Fibroblast of skin of right biceps (primary cell): ENCODE measurements around the gene MYO18B.
"Not testable (repeated sequence)": the region's sequence is repeated elsewhere in the genome, so short reads cannot be mapped to it uniquely, and the experiment has no call there.

Source experiments
- DNase-seq: peaks from one replicate; pipeline ENCODE4 v3.0.0-alpha.2; 2013

MYO18B gene

GRCh38 chr22:25955323-25955722, 213.3 kb downstream of the MYO18B start:
- no peak for DNase-seq

- no peak for DNase-seq
These were observed 214.8 kb downstream of the MYO18B start for GRCh38 chr22:25956801-25957200.

- DNase-seq = no peak
These were observed 218.1 kb downstream of the MYO18B start for GRCh38 chr22:25959818-25960774.

GRCh38 chr22:25961699-25962098, 219.7 kb downstream of the MYO18B start:
- no peak for DNase-seq

GRCh38 chr22:25962711-25963110, 220.7 kb downstream of the MYO18B start:
- no peak for DNase-seq

- DNase-seq = no peak
These were observed 223.2 kb downstream of the MYO18B start for GRCh38 chr22:25964961-25965730.

- no peak for DNase-seq
These were observed 224.5 kb downstream of the MYO18B start for GRCh38 chr22:25966448-25966913.

GRCh38 chr22:25969286-25969685, 227.3 kb downstream of the MYO18B start:
- DNase-seq = no peak

GRCh38 chr22:25969901-25970300, 227.9 kb downstream of the MYO18B start:
- no peak for DNase-seq

- no peak for DNase-seq
These were observed 228.5 kb downstream of the MYO18B start for GRCh38 chr22:25970374-25970911.

GRCh38 chr22:25970999-25971811, 229.2 kb downstream of the MYO18B start:
- no peak for DNase-seq

- no peak for DNase-seq
These were observed 230.4 kb downstream of the MYO18B start for GRCh38 chr22:25972397-25972796.

- DNase-seq = no peak
These were observed 234.4 kb downstream of the MYO18B start for GRCh38 chr22:25976356-25976755.

GRCh38 chr22:25979968-25980367, 238.0 kb downstream of the MYO18B start:
- no peak for DNase-seq

- not testable (repeated sequence) for DNase-seq
These were observed 242.9 kb downstream of the MYO18B start for GRCh38 chr22:25984911-25985310.

GRCh38 chr22:25987948-25988347, 246.0 kb downstream of the MYO18B start:
- no peak for DNase-seq

GRCh38 chr22:25990940-25991339, 249.0 kb downstream of the MYO18B start:
- no peak for DNase-seq

GRCh38 chr22:25992331-25992730, 250.3 kb downstream of the MYO18B start:
- no peak for DNase-seq

- no peak for DNase-seq
These were observed 254.7 kb downstream of the MYO18B start for GRCh38 chr22:25996669-25997068.

- DNase-seq = no peak
These were observed 256.1 kb downstream of the MYO18B start for GRCh38 chr22:25997886-25998775.

- DNase-seq = no peak
These were observed 260.5 kb downstream of the MYO18B start for GRCh38 chr22:26002456-26002855.
